ENCODE data around the gene TMEM208. TPM values are rescaled to one million over a fixed set of nuclear protein-coding genes. Genes with fewer than 3 reads are reported as not detected.

Gene TMEM208
- total and polyA plus RNA-seq, 4 donors, result 22.3 to 140 (median 70.2) TPM

DNA sequence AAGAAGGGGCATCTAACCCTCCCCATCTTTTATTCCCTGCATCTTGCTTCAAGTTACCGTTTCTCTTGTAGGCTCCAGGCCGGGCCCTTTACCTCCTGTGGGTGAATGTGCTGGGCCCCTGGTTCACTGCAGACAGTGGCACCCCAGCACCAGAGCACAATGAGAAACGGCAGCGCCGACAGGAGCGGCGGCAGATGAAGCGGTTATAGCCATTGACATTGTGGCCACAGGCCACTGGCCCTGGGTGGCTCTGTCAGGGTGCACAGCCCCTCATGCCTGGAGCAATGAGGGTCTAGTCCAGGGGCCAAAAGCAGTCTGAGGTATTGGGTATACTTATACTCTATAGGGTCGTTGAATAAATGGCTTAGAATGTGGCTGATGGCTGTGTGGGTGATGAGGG is 2.0 kb downstream of the TMEM208 start:
- H3K36me3 ChIP-seq (ENCODE audit: control insufficient read depth in 4 of 4, insufficient read depth in 3 of 4, low read depth in 1 of 4, low read length in 3 of 4), result peaks cover 7 to 19% (median 17%) of the 10 kb centered on the region in 4 donors
- WGBS, result 91% methylated on average over 9 of the region's 9 CpGs
- no peak overlapping the region for H3K27ac ChIP-seq (ENCODE audit: low read depth in 1 of 2, low read length in 2 of 2)
- H3K4me1 ChIP-seq (ENCODE audit: control insufficient read depth in 4 of 4, insufficient read depth in 4 of 4, low read length in 3 of 4), result peaks cover 2 to 42% (median 25%) of the 10 kb centered on the region in 4 donors
- H3K9me3 ChIP-seq (ENCODE audit: control insufficient read depth in 4 of 4, low read length in 3 of 4), result no peaks in the 10 kb centered on the region
- no peak for DNase-seq (ENCODE audit: low spot score)
- no peak overlapping the region for H3K9ac ChIP-seq (ENCODE audit: low read depth in 1 of 2, low read length in 2 of 2)
- no peak for TF ChIP-seq JUND (IDR thresholded peaks at IDR 0.05)
- no peak for TF ChIP-seq RXRA (IDR thresholded peaks at IDR 0.05)
- TF ChIP-seq FOXA1 (IDR thresholded peaks at IDR 0.05), result no peak
- TF ChIP-seq, protein P1, sequence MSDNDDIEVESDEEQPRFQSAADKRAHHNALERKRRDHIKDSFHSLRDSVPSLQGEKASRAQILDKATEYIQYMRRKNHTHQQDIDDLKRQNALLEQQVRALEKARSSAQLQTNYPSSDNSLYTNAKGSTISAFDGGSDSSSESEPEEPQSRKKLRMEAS (IDR thresholded peaks at IDR 0.05), result no peak
- TF ChIP-seq, protein P2, sequence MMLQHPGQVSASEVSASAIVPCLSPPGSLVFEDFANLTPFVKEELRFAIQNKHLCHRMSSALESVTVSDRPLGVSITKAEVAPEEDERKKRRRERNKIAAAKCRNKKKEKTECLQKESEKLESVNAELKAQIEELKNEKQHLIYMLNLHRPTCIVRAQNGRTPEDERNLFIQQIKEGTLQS (IDR thresholded peaks at IDR 0.05), result no peak
- no peak for TF ChIP-seq TAF1 (conservative IDR thresholded peaks at IDR 0.05)
- TF ChIP-seq, protein P3, sequence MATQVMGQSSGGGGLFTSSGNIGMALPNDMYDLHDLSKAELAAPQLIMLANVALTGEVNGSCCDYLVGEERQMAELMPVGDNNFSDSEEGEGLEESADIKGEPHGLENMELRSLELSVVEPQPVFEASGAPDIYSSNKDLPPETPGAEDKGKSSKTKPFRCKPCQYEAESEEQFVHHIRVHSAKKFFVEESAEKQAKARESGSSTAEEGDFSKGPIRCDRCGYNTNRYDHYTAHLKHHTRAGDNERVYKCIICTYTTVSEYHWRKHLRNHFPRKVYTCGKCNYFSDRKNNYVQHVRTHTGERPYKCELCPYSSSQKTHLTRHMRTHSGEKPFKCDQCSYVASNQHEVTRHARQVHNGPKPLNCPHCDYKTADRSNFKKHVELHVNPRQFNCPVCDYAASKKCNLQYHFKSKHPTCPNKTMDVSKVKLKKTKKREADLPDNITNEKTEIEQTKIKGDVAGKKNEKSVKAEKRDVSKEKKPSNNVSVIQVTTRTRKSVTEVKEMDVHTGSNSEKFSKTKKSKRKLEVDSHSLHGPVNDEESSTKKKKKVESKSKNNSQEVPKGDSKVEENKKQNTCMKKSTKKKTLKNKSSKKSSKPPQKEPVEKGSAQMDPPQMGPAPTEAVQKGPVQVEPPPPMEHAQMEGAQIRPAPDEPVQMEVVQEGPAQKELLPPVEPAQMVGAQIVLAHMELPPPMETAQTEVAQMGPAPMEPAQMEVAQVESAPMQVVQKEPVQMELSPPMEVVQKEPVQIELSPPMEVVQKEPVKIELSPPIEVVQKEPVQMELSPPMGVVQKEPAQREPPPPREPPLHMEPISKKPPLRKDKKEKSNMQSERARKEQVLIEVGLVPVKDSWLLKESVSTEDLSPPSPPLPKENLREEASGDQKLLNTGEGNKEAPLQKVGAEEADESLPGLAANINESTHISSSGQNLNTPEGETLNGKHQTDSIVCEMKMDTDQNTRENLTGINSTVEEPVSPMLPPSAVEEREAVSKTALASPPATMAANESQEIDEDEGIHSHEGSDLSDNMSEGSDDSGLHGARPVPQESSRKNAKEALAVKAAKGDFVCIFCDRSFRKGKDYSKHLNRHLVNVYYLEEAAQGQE (IDR thresholded peaks at IDR 0.05), result no peak
- TF ChIP-seq, protein P4, sequence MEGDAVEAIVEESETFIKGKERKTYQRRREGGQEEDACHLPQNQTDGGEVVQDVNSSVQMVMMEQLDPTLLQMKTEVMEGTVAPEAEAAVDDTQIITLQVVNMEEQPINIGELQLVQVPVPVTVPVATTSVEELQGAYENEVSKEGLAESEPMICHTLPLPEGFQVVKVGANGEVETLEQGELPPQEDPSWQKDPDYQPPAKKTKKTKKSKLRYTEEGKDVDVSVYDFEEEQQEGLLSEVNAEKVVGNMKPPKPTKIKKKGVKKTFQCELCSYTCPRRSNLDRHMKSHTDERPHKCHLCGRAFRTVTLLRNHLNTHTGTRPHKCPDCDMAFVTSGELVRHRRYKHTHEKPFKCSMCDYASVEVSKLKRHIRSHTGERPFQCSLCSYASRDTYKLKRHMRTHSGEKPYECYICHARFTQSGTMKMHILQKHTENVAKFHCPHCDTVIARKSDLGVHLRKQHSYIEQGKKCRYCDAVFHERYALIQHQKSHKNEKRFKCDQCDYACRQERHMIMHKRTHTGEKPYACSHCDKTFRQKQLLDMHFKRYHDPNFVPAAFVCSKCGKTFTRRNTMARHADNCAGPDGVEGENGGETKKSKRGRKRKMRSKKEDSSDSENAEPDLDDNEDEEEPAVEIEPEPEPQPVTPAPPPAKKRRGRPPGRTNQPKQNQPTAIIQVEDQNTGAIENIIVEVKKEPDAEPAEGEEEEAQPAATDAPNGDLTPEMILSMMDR (IDR thresholded peaks at IDR 0.05; ENCODE audit: low read depth, low read length, missing input control), result no peak
- no peak for TF ChIP-seq HNF4G (IDR thresholded peaks at IDR 0.05)
- TF ChIP-seq FOXA2 (IDR thresholded peaks at IDR 0.05), result no peak
- no peak for TF ChIP-seq SP1 (IDR thresholded peaks at IDR 0.05)
- TF ChIP-seq, protein P5, sequence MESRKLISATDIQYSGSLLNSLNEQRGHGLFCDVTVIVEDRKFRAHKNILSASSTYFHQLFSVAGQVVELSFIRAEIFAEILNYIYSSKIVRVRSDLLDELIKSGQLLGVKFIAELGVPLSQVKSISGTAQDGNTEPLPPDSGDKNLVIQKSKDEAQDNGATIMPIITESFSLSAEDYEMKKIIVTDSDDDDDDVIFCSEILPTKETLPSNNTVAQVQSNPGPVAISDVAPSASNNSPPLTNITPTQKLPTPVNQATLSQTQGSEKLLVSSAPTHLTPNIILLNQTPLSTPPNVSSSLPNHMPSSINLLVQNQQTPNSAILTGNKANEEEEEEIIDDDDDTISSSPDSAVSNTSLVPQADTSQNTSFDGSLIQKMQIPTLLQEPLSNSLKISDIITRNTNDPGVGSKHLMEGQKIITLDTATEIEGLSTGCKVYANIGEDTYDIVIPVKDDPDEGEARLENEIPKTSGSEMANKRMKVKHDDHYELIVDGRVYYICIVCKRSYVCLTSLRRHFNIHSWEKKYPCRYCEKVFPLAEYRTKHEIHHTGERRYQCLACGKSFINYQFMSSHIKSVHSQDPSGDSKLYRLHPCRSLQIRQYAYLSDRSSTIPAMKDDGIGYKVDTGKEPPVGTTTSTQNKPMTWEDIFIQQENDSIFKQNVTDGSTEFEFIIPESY (IDR thresholded peaks at IDR 0.05), result no peak
- no peak for TF ChIP-seq RAD21 (IDR thresholded peaks at IDR 0.05)
- TF ChIP-seq HNF4A (conservative IDR thresholded peaks at IDR 0.05), result no peak
- no peak for TF ChIP-seq YY1 (IDR thresholded peaks at IDR 0.05)
- TF ChIP-seq EGR1 (IDR thresholded peaks at IDR 0.05; ENCODE audit: low read depth in 2 of 2), result no peak
- no peaks in the 10 kb centered on the region for H3K27me3 ChIP-seq (ENCODE audit: control insufficient read depth in 4 of 4, insufficient read depth in 4 of 4, low read length in 3 of 4)
- H3K4me3 ChIP-seq (ENCODE audit: low read depth in 1 of 3, low read length in 3 of 3), result no peak overlapping the region
